Measurements from ENCODE around the gene GKN1. TPM values are rescaled to one million over a fixed set of nuclear protein-coding genes. Genes with fewer than 3 reads are reported as not detected.

Gene GKN1
- total RNA-seq, 2 experiments from 2014 or later = not detected

GRCh38 chr2:68934021-68934420, 40.4 kb upstream of the GKN1 start:
- H4K20me1 ChIP-seq (ENCODE audit: insufficient read depth, low read length) = no peaks in the 10 kb centered on the region
- H3K27ac ChIP-seq (ENCODE audit: low read depth, low read length, poor library complexity, severe bottlenecking) = no peak overlapping the region
- no peaks in the 10 kb centered on the region for H3K4me1 ChIP-seq (ENCODE audit: insufficient read depth, low read length, poor library complexity, severe bottlenecking)
- no peak for DNase-seq (ENCODE audit: low spot score)
- H2AFZ ChIP-seq (ENCODE audit: low read length) = no peak overlapping the region
- H3K4me3 ChIP-seq (ENCODE audit: low read depth, low read length, poor library complexity, severe bottlenecking) = no peak overlapping the region
- ChIA-PET CTCF (ENCODE audit: unreplicated experiment) (no interaction called here), POLR2A (interaction anchor here (0.6 to 1.1 kb wide), 3 partner anchors 9 to 653 kb away, joined by 3 to 4 read pairs (median 3); no protein-coding TSS in a partner anchor)
- H3K36me3 ChIP-seq (ENCODE audit: insufficient read depth, low read length) = no peaks in the 10 kb centered on the region
- H3K9me3 ChIP-seq (ENCODE audit: low read length) = no peaks in the 10 kb centered on the region
- no peaks in the 10 kb centered on the region for H3K79me2 ChIP-seq (ENCODE audit: insufficient read depth, low read depth, low read length)
- intact Hi-C loops (cut with micrococcal nuclease; ENCODE audit: unreplicated experiment) = no loop called here
- BruUV-seq (replicated peaks) = no TSS peak
- TF ChIP-seq, protein P1, sequence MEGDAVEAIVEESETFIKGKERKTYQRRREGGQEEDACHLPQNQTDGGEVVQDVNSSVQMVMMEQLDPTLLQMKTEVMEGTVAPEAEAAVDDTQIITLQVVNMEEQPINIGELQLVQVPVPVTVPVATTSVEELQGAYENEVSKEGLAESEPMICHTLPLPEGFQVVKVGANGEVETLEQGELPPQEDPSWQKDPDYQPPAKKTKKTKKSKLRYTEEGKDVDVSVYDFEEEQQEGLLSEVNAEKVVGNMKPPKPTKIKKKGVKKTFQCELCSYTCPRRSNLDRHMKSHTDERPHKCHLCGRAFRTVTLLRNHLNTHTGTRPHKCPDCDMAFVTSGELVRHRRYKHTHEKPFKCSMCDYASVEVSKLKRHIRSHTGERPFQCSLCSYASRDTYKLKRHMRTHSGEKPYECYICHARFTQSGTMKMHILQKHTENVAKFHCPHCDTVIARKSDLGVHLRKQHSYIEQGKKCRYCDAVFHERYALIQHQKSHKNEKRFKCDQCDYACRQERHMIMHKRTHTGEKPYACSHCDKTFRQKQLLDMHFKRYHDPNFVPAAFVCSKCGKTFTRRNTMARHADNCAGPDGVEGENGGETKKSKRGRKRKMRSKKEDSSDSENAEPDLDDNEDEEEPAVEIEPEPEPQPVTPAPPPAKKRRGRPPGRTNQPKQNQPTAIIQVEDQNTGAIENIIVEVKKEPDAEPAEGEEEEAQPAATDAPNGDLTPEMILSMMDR (conservative IDR thresholded peaks at IDR 0.05; ENCODE audit: low read length) = no peak
- TF ChIP-seq EZH2phosphoT487 (IDR thresholded peaks at IDR 0.05; ENCODE audit: borderline replicate concordance, low read depth, low read length) = no peak
- no peaks in the 10 kb centered on the region for H3K9me2 ChIP-seq (ENCODE audit: insufficient read depth, low read length)
- H3K4me2 ChIP-seq (ENCODE audit: low read length) = no peak overlapping the region

DNA sequence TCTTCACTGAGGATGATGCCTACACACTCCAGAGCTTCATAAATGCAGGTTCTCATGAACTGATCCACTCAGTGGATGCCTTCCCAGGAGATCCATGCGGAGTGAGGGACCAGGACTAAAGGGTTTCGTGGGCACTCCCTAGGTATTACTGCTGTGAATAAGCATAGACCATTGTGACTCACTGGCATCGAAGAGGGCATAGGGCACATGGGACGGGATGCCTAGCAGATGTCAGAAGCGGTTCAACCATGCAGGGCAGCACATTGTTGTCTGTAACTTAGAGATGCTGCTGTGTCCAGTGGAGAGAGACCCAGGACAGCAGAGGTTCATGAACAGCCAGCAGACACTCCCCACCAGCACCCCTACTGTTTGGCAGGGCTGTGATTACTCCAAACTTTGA, 39.0 kb upstream of the GKN1 start:
- H3K27ac ChIP-seq (ENCODE audit: low read depth, low read length, poor library complexity, severe bottlenecking) = no peak overlapping the region
- H3K4me1 ChIP-seq (ENCODE audit: insufficient read depth, low read length, poor library complexity, severe bottlenecking) = no peaks in the 10 kb centered on the region
- H3K9me2 ChIP-seq (ENCODE audit: insufficient read depth, low read length) = no peaks in the 10 kb centered on the region
- intact Hi-C loops (cut with micrococcal nuclease; ENCODE audit: unreplicated experiment) = no loop called here
- H3K36me3 ChIP-seq (ENCODE audit: insufficient read depth, low read length) = no peaks in the 10 kb centered on the region
- H3K9me3 ChIP-seq (ENCODE audit: low read length) = 0 out of 2 replicates have a peak, but pooled peaks cover 9% of the 10 kb centered on the region
- H2AFZ ChIP-seq (ENCODE audit: low read length) = no peak overlapping the region
- TF ChIP-seq, protein P1 (conservative IDR thresholded peaks at IDR 0.05; ENCODE audit: low read length) = no peak
- no peak for TF ChIP-seq EZH2phosphoT487 (IDR thresholded peaks at IDR 0.05; ENCODE audit: borderline replicate concordance, low read depth, low read length)
- H3K4me3 ChIP-seq (ENCODE audit: low read depth, low read length, poor library complexity, severe bottlenecking) = no peak overlapping the region
- no peak overlapping the region for H3K4me2 ChIP-seq (ENCODE audit: low read length)
- POLR2A ChIA-PET = interaction anchor here (1.1 kb wide), 1 partner anchor 13 kb away, joined by 4 read pairs; no protein-coding TSS in a partner anchor
- no peak for DNase-seq (ENCODE audit: low spot score)
- BruUV-seq (replicated peaks) = no TSS peak
- CTCF ChIA-PET (ENCODE audit: unreplicated experiment) = no interaction called here
- H4K20me1 ChIP-seq (ENCODE audit: insufficient read depth, low read length) = no peaks in the 10 kb centered on the region
- H3K79me2 ChIP-seq (ENCODE audit: insufficient read depth, low read depth, low read length) = no peaks in the 10 kb centered on the region

DNA sequence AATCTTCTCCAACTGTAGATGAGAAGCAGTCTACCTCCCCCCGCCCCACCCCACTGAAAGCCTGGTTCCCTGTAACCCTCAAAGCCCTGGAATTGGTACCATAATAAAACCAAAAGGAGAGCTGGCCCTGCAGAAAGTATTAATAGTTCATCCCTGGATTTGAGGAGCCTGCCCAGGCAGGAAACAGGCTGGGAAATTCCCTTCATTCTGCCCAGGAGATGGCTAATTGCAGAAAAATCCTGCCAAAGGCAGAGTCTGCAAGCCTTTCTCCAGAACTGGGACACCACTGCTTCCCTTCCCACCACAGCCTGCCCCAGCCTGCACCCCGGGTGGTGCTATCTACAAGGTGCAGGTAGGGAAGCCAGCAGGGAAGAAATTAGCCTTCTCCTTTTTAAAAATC, 38.0 kb upstream of the GKN1 start:
- H3K4me1 ChIP-seq (ENCODE audit: insufficient read depth, low read length, poor library complexity, severe bottlenecking) = no peaks in the 10 kb centered on the region
- BruUV-seq (replicated peaks) = no TSS peak
- 0 out of 2 replicates have a peak, but pooled peaks cover 9% of the 10 kb centered on the region for H3K9me3 ChIP-seq (ENCODE audit: low read length)
- H3K79me2 ChIP-seq (ENCODE audit: insufficient read depth, low read depth, low read length) = no peaks in the 10 kb centered on the region
- H4K20me1 ChIP-seq (ENCODE audit: insufficient read depth, low read length) = no peaks in the 10 kb centered on the region
- ChIA-PET POLR2A (no interaction called here), CTCF (ENCODE audit: unreplicated experiment) (no interaction called here)
- H3K4me3 ChIP-seq (ENCODE audit: low read depth, low read length, poor library complexity, severe bottlenecking) = no peak overlapping the region
- TF ChIP-seq, protein P1 (conservative IDR thresholded peaks at IDR 0.05; ENCODE audit: low read length) = no peak
- TF ChIP-seq EZH2phosphoT487 (IDR thresholded peaks at IDR 0.05; ENCODE audit: borderline replicate concordance, low read depth, low read length) = no peak
- no peak overlapping the region for H2AFZ ChIP-seq (ENCODE audit: low read length)
- no peak overlapping the region for H3K27ac ChIP-seq (ENCODE audit: low read depth, low read length, poor library complexity, severe bottlenecking)
- H3K36me3 ChIP-seq (ENCODE audit: insufficient read depth, low read length) = no peaks in the 10 kb centered on the region
- intact Hi-C loops (cut with micrococcal nuclease; ENCODE audit: unreplicated experiment) = no loop called here
- H3K9me2 ChIP-seq (ENCODE audit: insufficient read depth, low read length) = no peaks in the 10 kb centered on the region
- H3K4me2 ChIP-seq (ENCODE audit: low read length) = no peak overlapping the region
- DNase-seq (ENCODE audit: low spot score) = no peak
